Fibroblast of lung (primary cell): Measurements from ENCODE around the gene SSH2. TPM values are rescaled to one million over a fixed set of nuclear protein-coding genes. Genes with fewer than 3 reads are reported as not detected.

Experiments
- DNase-seq, 2 donors: peaks; one replicate each; pipeline versions ENCODE4 v3.0.0 to v3.0.0-alpha.2; 2010; ENCODE audit warnings: low read depth in 2 of 2
- H2AFZ ChIP-seq: 2 replicates; pipeline ENCODE4 v1.5.1; 2012; ENCODE audit warnings: low read length, control low read depth, inconsistent platforms
- H3K27ac ChIP-seq: 2 replicates; pipeline ENCODE4 v1.5.1; 2011; ENCODE audit warnings: low read length, control low read depth; ENCODE audit not compliant: insufficient read depth
- H3K27me3 ChIP-seq: 2 replicates; pipeline ENCODE4 v1.5.1; 2011; ENCODE audit warnings: mild to moderate bottlenecking, low read length; ENCODE audit not compliant: control insufficient read depth, insufficient read depth
- H3K36me3 ChIP-seq: 2 replicates; pipeline ENCODE4 v1.5.1; 2011; ENCODE audit warnings: low read length; ENCODE audit not compliant: control insufficient read depth, insufficient read depth
- H3K4me1 ChIP-seq: 2 replicates; pipeline ENCODE4 v1.5.1; 2011; ENCODE audit warnings: low read length; ENCODE audit not compliant: control insufficient read depth, insufficient read depth; ENCODE audit errors: extremely low read depth
- H3K4me2 ChIP-seq: 2 replicates; pipeline ENCODE4 v1.5.1; 2011; ENCODE audit warnings: low read length, control low read depth; ENCODE audit not compliant: insufficient read depth; ENCODE audit errors: extremely low read depth
- H3K4me3 ChIP-seq, 4 experiments: fragments of 200-600 bp in 1 of 4; sonication (generic) in 1 of 4; replicated peaks in 1 of 4; 2 replicates each; pipeline ENCODE4 v1.5.1; 2011 to 2016; ENCODE audit warnings: low read length in 4 of 4, low read depth in 3 of 4, mild to moderate bottlenecking in 3 of 4, control low read depth in 2 of 4, inconsistent platforms in 1 of 4, mixed read lengths in 1 of 4; ENCODE audit not compliant: insufficient read depth in 1 of 4; ENCODE audit errors: control extremely low read depth in 1 of 4
- H3K79me2 ChIP-seq: 2 replicates; pipeline ENCODE4 v1.5.1; 2012; ENCODE audit warnings: mild to moderate bottlenecking, low read length, inconsistent platforms; ENCODE audit not compliant: control insufficient read depth, insufficient read depth
- H3K9ac ChIP-seq: 2 replicates; pipeline ENCODE4 v1.5.1; 2011; ENCODE audit warnings: mild to moderate bottlenecking, low read length, control low read depth; ENCODE audit not compliant: insufficient read depth
- H3K9me3 ChIP-seq: 2 replicates; pipeline ENCODE4 v1.5.1; 2012; ENCODE audit warnings: low read depth, low read length; ENCODE audit not compliant: control insufficient read depth, insufficient read depth
- H4K20me1 ChIP-seq: 2 replicates; pipeline ENCODE4 v1.5.1; 2011; ENCODE audit warnings: low read length; ENCODE audit not compliant: control insufficient read depth, insufficient read depth; ENCODE audit errors: extremely low read depth
- CTCF ChIP-seq, 2 donors: IDR thresholded peaks in 1 of 2; conservative IDR thresholded peaks in 1 of 2; 1 replicate in 1 of 2; 2 replicates in 1 of 2; pipeline ENCODE4 v1.5.1; 2011 to 2012; ENCODE audit warnings: low read length in 2 of 2, control low read depth in 1 of 2, inconsistent platforms in 1 of 2, low read depth in 1 of 2, mild to moderate bottlenecking in 1 of 2
- EZH2 ChIP-seq: IDR thresholded peaks from 2 replicates; pipeline ENCODE4 v1.5.1; 2012; ENCODE audit warnings: low read length, control low read depth, mild to moderate bottlenecking; ENCODE audit errors: missing control alignments
- polyA plus RNA-seq, 2 donors: library from polyadenylated mRNA; depleted of rRNA in 1 of 2; stranded (reverse) in 1 of 2; unstranded in 1 of 2; fragments of >200 nt; gene quantifications; 2 replicates each; pipeline ENCODE4 v1.2.1, GENCODE V29; 2011 to 2012; ENCODE audit warnings: missing spikeins in 1 of 2
- total RNA-seq: library from RNA; depleted of rRNA; stranded (reverse); fragments of >200 nt; gene quantifications from 2 replicates; pipeline ENCODE4 v1.2.1, GENCODE V29; 2014

SSH2 gene
- total and polyA plus RNA-seq, 2 donors (not counting 1 experiment from before 2014, with no cell fraction given) = 21.0 to 30.2 TPM

GRCh38 chr17:29763273-29763672 lies 166.8 kb downstream of the SSH2 start:
- Histone ChIP-seq H3K9me3 (no peaks in the 10 kb centered on the region), H3K4me1 (no peaks in the 10 kb centered on the region), H4K20me1 (no peaks in the 10 kb centered on the region), H3K4me2 (no peak overlapping the region), H3K27me3 (no peaks in the 10 kb centered on the region), H3K9ac (no peak overlapping the region), H3K27ac (no peak overlapping the region), H2AFZ (no peak overlapping the region), H3K79me2 (peaks cover 3% of the 10 kb centered on the region), H3K4me3 (no peak overlapping the region), H3K36me3 (no peaks in the 10 kb centered on the region)
- no peak for TF ChIP-seq EZH2
- TF ChIP-seq CTCF (conservative IDR thresholded peaks at IDR 0.05 in 1 of 2, IDR thresholded peaks at IDR 0.05 in 1 of 2; ENCODE audit: low read depth in 1 of 2, low read length in 2 of 2) = no peak
- no peak for DNase-seq

DNA sequence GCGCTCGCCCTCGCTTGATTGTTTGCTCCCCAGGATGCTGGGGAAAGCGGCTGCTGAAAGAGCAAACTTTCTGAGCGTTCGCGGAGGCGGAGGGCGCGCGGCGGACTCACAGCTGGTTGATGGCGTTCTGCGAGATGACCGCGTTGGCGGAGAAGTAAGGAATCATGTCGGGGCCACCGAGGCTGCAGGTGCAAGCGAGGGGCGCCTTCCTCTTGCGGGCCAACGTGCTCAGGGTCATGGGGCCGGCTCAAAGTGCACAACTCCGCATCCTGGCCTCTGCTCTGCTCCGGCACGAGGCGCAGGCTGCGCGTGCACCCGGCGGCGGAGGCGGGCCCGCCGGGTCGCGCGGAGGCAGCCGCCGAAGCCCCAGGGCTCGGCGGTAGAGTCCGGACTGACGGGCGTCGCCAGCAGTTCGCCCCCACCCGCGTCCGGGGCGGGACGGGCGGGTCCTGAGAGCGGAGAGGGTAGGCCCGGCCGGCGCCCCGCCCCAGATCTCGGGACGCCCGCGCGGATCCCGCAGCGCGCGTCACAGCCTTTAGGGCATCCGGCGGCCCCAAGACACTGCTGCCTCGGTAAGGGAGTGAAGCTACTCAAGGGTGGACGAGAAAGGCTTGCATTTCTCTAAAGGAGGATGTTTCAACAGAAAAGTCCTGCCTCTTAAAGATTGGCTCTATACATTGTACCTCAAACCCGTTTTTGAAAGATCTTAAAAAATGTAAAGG lies 168.8 kb downstream of the SSH2 start:
- no peaks in the 10 kb centered on the region for H3K9me3 ChIP-seq
- H3K79me2 ChIP-seq = peaks cover 3% of the 10 kb centered on the region
- peak overlapping the region; percentile 74 for H3K27ac ChIP-seq
- no peaks in the 10 kb centered on the region for H3K36me3 ChIP-seq
- TF ChIP-seq EZH2 (no peak), CTCF (conservative IDR thresholded peaks at IDR 0.05 in 1 of 2, IDR thresholded peaks at IDR 0.05 in 1 of 2; ENCODE audit: low read depth in 1 of 2, low read length in 2 of 2) (no peak)
- peak overlapping the region; percentile 89 for H2AFZ ChIP-seq
- H3K9ac ChIP-seq = peak overlapping the region; percentile 70
- peak overlapping the region; percentile 87 for H3K4me2 ChIP-seq
- DNase-seq = peak; percentile 86 to 89
- H3K4me3 ChIP-seq = peak overlapping the region; percentile 83 to 86 (median 86)
- H3K27me3 ChIP-seq = no peaks in the 10 kb centered on the region
- H3K4me1 ChIP-seq = no peaks in the 10 kb centered on the region
- no peaks in the 10 kb centered on the region for H4K20me1 ChIP-seq

GRCh38 chr17:29760279-29761039 lies 169.6 kb downstream of the SSH2 start:
- TF ChIP-seq CTCF (conservative IDR thresholded peaks at IDR 0.05 in 1 of 2, IDR thresholded peaks at IDR 0.05 in 1 of 2; ENCODE audit: low read depth in 1 of 2, low read length in 2 of 2) = no peak
- TF ChIP-seq EZH2 = no peak
- Histone ChIP-seq H3K27ac (peak overlapping the region; percentile 74), H3K4me2 (peak overlapping the region; percentile 87), H3K36me3 (no peaks in the 10 kb centered on the region), H4K20me1 (no peaks in the 10 kb centered on the region), H3K27me3 (no peaks in the 10 kb centered on the region), H3K4me1 (no peaks in the 10 kb centered on the region), H3K9ac (peak overlapping the region; percentile 70), H3K79me2 (peaks cover 3% of the 10 kb centered on the region), H3K9me3 (no peaks in the 10 kb centered on the region), H2AFZ (peak overlapping the region; percentile 89), H3K4me3 (peak overlapping the region; percentile 80 to 86 (median 84))
- DNase-seq = peak; percentile 34 to 68
